WTC11 (cell line): ENCODE results near the gene CAPSL. TPM values are rescaled to one million over a fixed set of nuclear protein-coding genes. Genes with fewer than 3 reads are reported as not detected.

Source experiments
- ATAC-seq: fragments of 200-7000 bp; cut with Tn5 transposase; 2 replicates; pipeline ENCODE4 v1.10.0; 2021; ENCODE audit warnings: mild to moderate bottlenecking, moderate library complexity
- CTCF ChIA-PET: fragments of 300-600 bp; sonication (Branson Sonifier 250); formaldehyde crosslinking; loops from one replicate; lab custom pipeline; 2021; ENCODE audit warnings: antibody characterized with exemption; lab: Charles Lee
- POLR2A ChIA-PET: fragments of 350-600 bp; sonication (Branson Sonifier 250); formaldehyde crosslinking; loops from one replicate; lab custom pipeline; 2021; ENCODE audit warnings: antibody characterized with exemption; lab: Charles Lee
- DNase-seq: peaks from one replicate; pipeline ENCODE4 v3.0.0; 2021; ENCODE audit warnings: low spot score
- H3K27ac Mint-ChIP-seq: 2 replicates; pipeline ENCODE4 v1.8.0; 2021; ENCODE audit warnings: mixed read lengths
- H3K27me3 Mint-ChIP-seq: 2 replicates; pipeline ENCODE4 v1.8.0; 2021; ENCODE audit warnings: low read depth, mild to moderate bottlenecking, moderate library complexity, mixed read lengths
- H3K36me3 Mint-ChIP-seq: 2 replicates; pipeline ENCODE4 v1.8.0; 2021; ENCODE audit warnings: mixed read lengths
- H3K4me1 Mint-ChIP-seq: 2 replicates; pipeline ENCODE4 v1.8.0; 2022; ENCODE audit warnings: mixed read lengths
- H3K4me3 Mint-ChIP-seq: 2 replicates; pipeline ENCODE4 v1.8.0; 2021; ENCODE audit warnings: mild to moderate bottlenecking, moderate library complexity, mixed read lengths
- H3K9me3 Mint-ChIP-seq: 2 replicates; pipeline ENCODE4 v1.8.0; 2021; ENCODE audit warnings: mixed read lengths
- AFF4 ChIP-seq: sonication (generic); formaldehyde crosslinking; IDR thresholded peaks from 2 replicates; pipeline ENCODE4 v1.8.1; 2023; ENCODE audit warnings: mild to moderate bottlenecking, missing genetic modification reagents, borderline replicate concordance
- ARID4B ChIP-seq: sonication (generic); formaldehyde crosslinking; IDR thresholded peaks from 2 replicates; pipeline ENCODE4 v1.8.0; 2023; ENCODE audit warnings: missing genetic modification reagents, mild to moderate bottlenecking, borderline replicate concordance
- ATF2 ChIP-seq: sonication (generic); formaldehyde crosslinking; IDR thresholded peaks from 2 replicates; pipeline ENCODE4 v1.8.1; 2022; ENCODE audit warnings: low read depth, missing genetic modification reagents, borderline replicate concordance
- CREM ChIP-seq: sonication (generic); formaldehyde crosslinking; IDR thresholded peaks from 2 replicates; pipeline ENCODE4 v1.8.1; 2022; ENCODE audit warnings: mild to moderate bottlenecking, missing genetic modification reagents, moderate library complexity
- E2F4 ChIP-seq: sonication (generic); formaldehyde crosslinking; IDR thresholded peaks from 2 replicates; pipeline ENCODE4 v1.8.1; 2022; ENCODE audit warnings: low read depth, mild to moderate bottlenecking, moderate library complexity, missing genetic modification reagents, borderline replicate concordance
- FOXJ3 ChIP-seq: sonication (generic); formaldehyde crosslinking; IDR thresholded peaks from 2 replicates; pipeline ENCODE4 v1.9.0; 2021; ENCODE audit warnings: missing genetic modification reagents, mild to moderate bottlenecking, borderline replicate concordance
- HMGA2 ChIP-seq: fragments of 250-450 bp; sonication (Bioruptor Pico); IDR thresholded peaks from 2 replicates; pipeline ENCODE4 v1.4.0; 2021; ENCODE audit warnings: mild to moderate bottlenecking, moderate library complexity
- HMGXB4 ChIP-seq: sonication (generic); formaldehyde crosslinking; IDR thresholded peaks from 2 replicates; pipeline ENCODE4 v1.8.1; 2023; ENCODE audit warnings: mild to moderate bottlenecking, moderate library complexity, missing genetic modification reagents
- IRF1 ChIP-seq: sonication (generic); formaldehyde crosslinking; IDR thresholded peaks from 2 replicates; pipeline ENCODE4 v1.8.0; 2023; ENCODE audit warnings: missing genetic modification reagents
- JUN ChIP-seq: sonication (generic); formaldehyde crosslinking; IDR thresholded peaks from 2 replicates; pipeline ENCODE4 v1.8.0; 2023; ENCODE audit warnings: mild to moderate bottlenecking, missing genetic modification reagents
- MXD4 ChIP-seq: fragments of 250-450 bp; sonication (Bioruptor Pico); IDR thresholded peaks from 2 replicates; pipeline ENCODE4 v1.8.0; 2021; ENCODE audit warnings: mild to moderate bottlenecking, moderate library complexity, borderline replicate concordance
- NFATC4 ChIP-seq: fragments of 250-450 bp; sonication (Bioruptor Pico); IDR thresholded peaks from 2 replicates; pipeline ENCODE4 v1.9.0; 2021; ENCODE audit warnings: mild to moderate bottlenecking
- NFE2L1 ChIP-seq: sonication (generic); formaldehyde crosslinking; IDR thresholded peaks from 2 replicates; pipeline ENCODE4 v1.8.1; 2023; ENCODE audit warnings: missing genetic modification reagents
- NR3C1 ChIP-seq: sonication (generic); formaldehyde crosslinking; conservative IDR thresholded peaks from 2 replicates; pipeline ENCODE4 v1.8.1; 2023; ENCODE audit warnings: low read depth, mild to moderate bottlenecking, missing genetic modification reagents
- RORB ChIP-seq: fragments of 250-450 bp; sonication (Bioruptor Pico); IDR thresholded peaks from 2 replicates; pipeline ENCODE4 v1.9.0; 2021; ENCODE audit warnings: mild to moderate bottlenecking
- SMAD3 ChIP-seq: sonication (generic); formaldehyde crosslinking; IDR thresholded peaks from 2 replicates; pipeline ENCODE4 v1.8.0; 2022; ENCODE audit warnings: missing genetic modification reagents, mild to moderate bottlenecking, borderline replicate concordance
- TCF7 ChIP-seq: sonication (generic); formaldehyde crosslinking; IDR thresholded peaks from 2 replicates; pipeline ENCODE4 v1.8.0; 2022; ENCODE audit warnings: mild to moderate bottlenecking, low read depth, missing genetic modification reagents, moderate library complexity
- ZNF138 ChIP-seq: sonication (generic); formaldehyde crosslinking; conservative IDR thresholded peaks from 2 replicates; pipeline ENCODE4 v1.8.1; 2022; ENCODE audit warnings: mild to moderate bottlenecking, moderate library complexity, missing genetic modification reagents
- ZNF263 ChIP-seq: sonication (generic); formaldehyde crosslinking; IDR thresholded peaks from 2 replicates; pipeline ENCODE4 v1.8.1; 2022; ENCODE audit warnings: low read depth, mild to moderate bottlenecking, moderate library complexity, missing genetic modification reagents
- total RNA-seq: library from RNA; stranded (reverse); gene quantifications from 3 replicates; pipeline ENCODE4 v1.2.3, GENCODE V29; 2021

Gene CAPSL
- total RNA-seq, 1 experiment from 2014 or later: not detected

- Mint-ChIP-seq H3K27ac (no peak overlapping the region), H3K4me1 (no peaks in the 10 kb centered on the region), H3K27me3 (no peaks in the 10 kb centered on the region; the same call in 1 of the 2 replicates), H3K36me3 (no peaks in the 10 kb centered on the region), H3K9me3 (no peaks in the 10 kb centered on the region), H3K4me3 (no peak overlapping the region)
- ATAC-seq: peak; percentile 44
- ChIA-PET POLR2A (no interaction called here), CTCF (no interaction called here)
- TF ChIP-seq NFATC4 (CRISPR knock-in tag) (no peak), CREM (CRISPR knock-in tag) (no peak), TCF7 (CRISPR knock-in tag) (no peak), ZNF138 (CRISPR knock-in tag) (no peak), ZNF263 (CRISPR knock-in tag) (no peak), SMAD3 (no peak), AFF4 (CRISPR knock-in tag) (no peak)
- DNase-seq: no peak
Measured at GRCh38 chr5:35884191-35884769, 54.1 kb downstream of the CAPSL start.

- Mint-ChIP-seq H3K27me3 (no peaks in the 10 kb centered on the region; the same call in 1 of the 2 replicates), H3K9me3 (no peaks in the 10 kb centered on the region), H3K27ac (no peak overlapping the region), H3K4me1 (no peaks in the 10 kb centered on the region), H3K4me3 (no peak overlapping the region), H3K36me3 (no peaks in the 10 kb centered on the region)
- ATAC-seq (no peak), DNase-seq (no peak)
- POLR2A ChIA-PET: no interaction called here
- CTCF ChIA-PET: no interaction called here
- TF ChIP-seq NFE2L1 (CRISPR knock-in tag) (no peak), ATF2 (no peak), IRF1 (CRISPR knock-in tag) (no peak), RORB (CRISPR knock-in tag) (no peak), JUN (CRISPR knock-in tag) (no peak), E2F4 (CRISPR knock-in tag) (no peak), ARID4B (CRISPR knock-in tag) (no peak), MXD4 (CRISPR knock-in tag) (no peak), HMGXB4 (CRISPR knock-in tag) (no peak), FOXJ3 (no peak), HMGA2 (no peak), NR3C1 (CRISPR knock-in tag) (no peak)
Measured at GRCh38 chr5:35881758-35882157, 56.7 kb downstream of the CAPSL start.
